HG03558 (cell line): ENCODE measurements around the gene MEIOSIN.
"Not testable (repeated sequence)": the region's sequence is repeated elsewhere in the genome, so short reads cannot be mapped to it uniquely, and the experiment has no call there.

ENCODE experiments used
- ATAC-seq: cut with Tn5 transposase; IDR thresholded peaks from one replicate; pipeline ENCODE4 v1.9.1; 2021; ENCODE audit warnings: moderate number of reproducible peaks; ENCODE audit not compliant: unreplicated experiment; ENCODE audit errors: extremely low read depth

The MEIOSIN gene

GRCh38 chr19:45717983-45718650 lies 15.1 kb upstream of the MEIOSIN start:
- no peak for ATAC-seq

- not testable (repeated sequence) for ATAC-seq
Measured at GRCh38 chr19:45720065-45720464, 13.2 kb upstream of the MEIOSIN start.

DNA sequence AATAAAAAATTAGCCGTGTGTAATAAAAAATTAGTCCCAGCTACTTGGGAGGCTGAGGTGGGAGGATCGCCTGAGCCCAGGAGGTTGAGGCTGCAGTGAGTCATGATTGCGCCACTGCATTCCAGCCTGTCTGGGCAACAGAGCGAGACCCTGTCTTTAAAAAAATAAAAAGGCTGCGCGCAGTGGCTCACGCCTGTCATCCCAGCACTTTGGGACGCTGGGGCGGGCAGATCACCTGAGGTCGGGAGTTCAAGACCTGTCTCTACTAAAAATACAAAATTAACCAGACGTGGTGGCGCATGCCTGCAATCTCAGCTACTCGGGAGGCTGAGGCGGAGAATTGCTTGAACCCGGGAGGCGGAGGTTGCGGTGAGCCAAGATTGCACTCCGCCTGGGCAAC lies 4.6 kb upstream of the MEIOSIN start:
- not testable (repeated sequence) for ATAC-seq

- ATAC-seq: no peak
Measured at GRCh38 chr19:45729800-45730290, 3.4 kb upstream of the MEIOSIN start.

DNA sequence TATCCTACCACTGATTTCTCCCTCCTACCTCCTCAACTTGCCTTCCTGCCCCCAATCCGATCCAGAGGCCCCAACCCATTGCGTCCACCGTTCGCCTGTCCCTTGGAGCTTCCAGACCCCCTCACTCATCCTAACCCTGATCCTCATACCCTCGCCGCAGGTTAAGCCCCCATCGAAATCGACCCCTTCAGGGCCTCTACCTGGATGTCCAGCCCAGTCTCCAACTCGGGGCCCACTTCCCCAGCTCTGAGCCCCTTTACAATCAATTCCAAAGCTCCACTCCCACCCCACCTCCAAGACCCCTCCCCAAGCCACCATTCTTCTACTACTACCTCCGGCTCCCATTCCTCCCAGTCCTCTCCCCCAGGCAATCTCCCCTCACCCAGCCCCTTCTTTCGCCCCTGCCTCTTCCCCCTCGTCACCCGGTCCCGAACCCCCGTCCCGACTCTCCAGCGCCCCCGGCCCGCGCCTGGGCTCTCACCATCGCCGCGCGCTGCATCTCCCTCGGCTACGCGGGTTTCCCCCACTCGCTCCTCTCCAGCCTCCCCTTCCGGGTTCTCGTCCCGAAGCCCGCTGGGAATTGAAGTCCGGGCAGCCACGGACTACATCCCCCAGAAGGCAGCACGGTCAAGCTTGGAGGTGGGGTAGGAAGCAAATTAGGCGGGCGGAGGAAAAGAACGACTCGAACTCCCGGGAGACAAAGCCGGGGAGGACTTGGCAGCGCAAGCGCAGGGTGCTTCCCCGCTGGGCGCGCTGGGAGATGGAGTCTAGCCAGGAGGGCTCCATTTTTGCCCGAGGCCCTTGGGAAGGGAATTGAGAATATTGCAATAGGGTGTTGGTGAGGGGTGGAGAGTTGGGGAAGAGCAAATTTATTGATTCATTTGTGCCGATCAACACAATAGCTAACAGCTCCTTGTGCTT lies 2.6 kb upstream of the MEIOSIN start, which contains the start of gene FBXO46:
FBXO46 (minus strand) TSS at position 529 of the 921 bp plus-strand sequence. CDS start 17,401 bp downstream, outside the sequence.
- ATAC-seq: peak; percentile 76

GRCh38 chr19:45739498-45740439 lies 6.5 kb downstream of the MEIOSIN start:
- no peak for ATAC-seq

DNA sequence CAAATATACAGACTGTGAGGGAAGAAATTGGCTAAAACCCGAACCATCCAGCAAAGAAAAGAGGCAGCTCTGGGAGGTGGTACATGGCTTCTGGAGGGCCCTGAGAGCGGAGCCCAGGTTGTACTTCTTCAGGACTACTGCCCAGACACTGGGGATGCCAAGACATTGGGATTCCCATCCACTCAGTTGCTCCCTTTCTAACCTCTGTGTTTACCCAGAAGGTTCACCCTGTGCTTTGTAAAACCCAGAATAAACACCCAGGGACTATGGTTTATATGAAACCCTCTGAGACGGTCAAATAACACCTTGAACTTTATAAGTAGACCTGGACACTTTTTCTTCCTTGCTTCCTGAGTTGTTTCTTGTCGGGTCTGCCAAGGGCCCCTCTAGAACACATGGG lies 9.7 kb downstream of the MEIOSIN start:
- ATAC-seq: no peak

DNA sequence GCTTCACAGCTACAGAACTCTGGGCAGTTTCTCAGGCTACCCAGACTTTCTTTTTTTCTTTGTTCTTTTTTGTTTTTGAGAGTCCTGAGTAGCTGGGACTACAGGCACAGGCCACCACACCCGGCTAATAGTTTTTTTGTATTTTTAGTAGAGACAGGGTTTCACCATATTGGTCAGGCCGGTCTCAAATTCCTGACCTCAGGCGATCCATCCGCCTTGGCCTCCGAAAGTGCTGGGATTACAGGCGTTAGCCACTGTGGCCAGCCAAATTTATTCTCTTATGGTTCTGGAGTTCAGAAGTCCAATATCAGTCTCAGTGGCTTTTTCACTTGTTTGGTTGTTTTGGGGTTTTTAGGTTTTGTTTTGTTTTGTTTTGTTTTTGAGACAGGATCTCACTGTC lies 12.4 kb downstream of the MEIOSIN start:
- ATAC-seq: no peak

GRCh38 chr19:45746866-45747265 lies 13.6 kb downstream of the MEIOSIN start:
- no peak for ATAC-seq

DNA sequence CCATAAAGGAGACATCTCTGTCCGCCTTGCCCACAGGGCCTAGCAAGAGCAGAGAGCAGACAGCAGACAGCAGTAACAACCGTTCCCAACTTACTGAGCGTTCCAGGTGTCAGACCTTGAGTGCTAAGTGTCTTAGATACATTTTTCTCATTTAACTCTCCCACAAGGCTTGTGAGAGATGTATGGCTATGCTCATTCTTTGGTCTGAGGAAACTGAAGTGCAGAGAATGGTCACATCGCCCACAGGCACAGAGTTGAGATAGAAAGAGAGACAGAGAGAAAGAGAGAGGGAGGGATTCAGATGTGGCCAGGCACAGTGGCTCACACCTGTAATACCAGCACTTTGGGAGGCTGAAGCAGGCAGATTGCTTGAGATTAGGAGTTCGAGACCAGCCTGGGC lies 14.3 kb downstream of the MEIOSIN start:
- ATAC-seq: no peak

DNA sequence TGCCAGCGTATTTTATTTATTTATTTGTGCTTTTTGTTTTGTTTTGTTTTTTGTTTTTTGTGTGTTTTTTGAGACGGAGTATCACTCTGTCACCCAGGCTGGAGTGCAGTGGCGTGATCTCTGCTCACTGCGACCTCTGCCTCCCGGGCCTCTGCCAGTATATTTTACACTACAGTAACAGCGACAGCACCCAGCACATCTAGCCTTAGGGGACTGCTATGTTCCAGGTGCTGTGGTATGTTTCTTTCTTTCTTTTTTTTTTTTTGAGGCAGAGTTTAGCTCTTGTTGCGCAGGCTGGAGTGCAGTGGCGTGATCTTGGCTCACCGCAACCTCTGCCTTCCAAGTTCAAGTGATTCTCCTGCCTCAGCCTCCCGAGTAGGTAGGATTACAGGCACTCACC lies 18.2 kb downstream of the MEIOSIN start:
- ATAC-seq: not testable (repeated sequence)

- no peak for ATAC-seq
Measured at GRCh38 chr19:45752639-45753038, 19.4 kb downstream of the MEIOSIN start.

GRCh38 chr19:45753548-45753947 lies 20.3 kb downstream of the MEIOSIN start:
- no peak for ATAC-seq

DNA sequence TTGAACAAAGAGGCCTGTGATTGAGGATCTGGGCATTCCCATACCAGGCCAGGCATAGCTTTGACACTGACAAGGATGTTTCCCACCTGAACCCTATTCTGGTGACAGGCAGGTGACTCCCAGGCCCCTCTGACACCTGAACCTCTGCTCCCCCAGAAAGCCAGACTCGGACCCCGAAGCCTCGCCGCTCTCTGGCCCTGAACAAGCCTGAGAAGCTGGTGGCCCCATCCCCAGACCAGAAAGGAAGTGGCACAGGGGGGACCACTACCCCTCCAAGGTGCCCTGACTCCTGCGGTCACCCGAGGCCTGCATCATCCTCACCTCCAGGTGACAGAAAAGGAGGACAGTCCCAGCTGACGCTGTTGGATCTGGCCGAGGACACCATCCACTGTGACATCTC lies 21.1 kb downstream of the MEIOSIN start:
- no peak for ATAC-seq

DNA sequence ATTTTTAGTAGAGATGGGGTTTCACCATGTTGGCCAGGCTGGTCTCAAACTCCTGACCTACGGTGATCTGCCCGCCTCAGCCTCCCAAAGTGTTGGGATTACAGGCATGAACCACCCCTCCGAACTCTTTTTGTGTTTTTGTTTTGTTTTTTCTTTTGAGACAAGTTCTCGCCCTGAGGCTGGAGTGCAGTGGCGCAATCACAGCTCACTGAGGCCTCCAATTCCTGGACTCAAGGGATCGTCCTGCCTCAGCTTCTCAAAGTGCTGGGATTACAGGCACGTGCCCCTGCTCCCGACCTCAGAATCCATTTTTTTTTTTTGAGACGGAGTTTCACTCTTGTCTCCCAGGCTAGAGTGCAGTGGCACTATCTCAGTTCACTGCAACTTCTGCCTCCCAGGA lies 24.5 kb downstream of the MEIOSIN start:
- ATAC-seq: no peak

DNA sequence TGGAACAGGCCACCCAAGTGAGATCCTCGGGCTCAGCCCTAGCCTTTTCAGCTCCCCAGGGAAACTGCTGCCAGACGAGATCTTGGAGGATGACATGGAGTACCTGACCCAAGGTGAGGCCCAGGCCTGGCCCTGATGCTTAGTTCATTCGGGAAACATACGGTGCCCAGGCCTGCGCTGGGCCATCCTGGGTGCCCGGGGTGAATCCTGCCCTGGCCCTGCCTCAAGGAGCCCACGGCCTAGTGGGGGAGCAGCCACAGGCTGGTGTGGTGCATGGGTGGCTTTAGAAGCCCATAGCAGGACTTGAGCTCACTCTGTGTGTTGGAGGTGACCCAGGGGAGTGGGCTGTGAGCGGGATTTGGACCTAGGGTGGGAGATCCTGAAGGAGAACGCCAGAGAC lies 25.7 kb downstream of the MEIOSIN start:
- ATAC-seq: no peak

DNA sequence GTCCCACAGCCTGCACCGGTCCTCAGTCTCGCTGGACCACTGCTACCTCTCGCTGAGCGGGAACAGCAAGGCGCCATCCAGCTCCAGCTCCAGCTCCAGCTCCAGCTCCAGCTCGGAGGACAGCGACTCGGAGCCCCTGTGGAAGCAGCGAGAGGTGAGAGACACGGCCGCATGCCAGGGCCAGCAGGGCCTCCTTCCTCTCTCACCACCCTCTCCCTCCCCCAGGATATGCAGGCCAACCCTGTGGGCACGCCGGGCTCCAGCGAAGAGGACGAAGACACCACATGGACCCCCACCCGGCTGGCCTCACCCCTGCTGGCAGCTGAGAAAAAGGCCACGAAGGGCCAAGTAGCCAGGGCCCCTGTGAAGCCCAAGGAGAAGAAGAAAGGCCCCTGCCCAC lies 28.5 kb downstream of the MEIOSIN start:
- ATAC-seq: no peak

GRCh38 chr19:45762870-45763631 lies 29.8 kb downstream of the MEIOSIN start:
- no peak for ATAC-seq

DNA sequence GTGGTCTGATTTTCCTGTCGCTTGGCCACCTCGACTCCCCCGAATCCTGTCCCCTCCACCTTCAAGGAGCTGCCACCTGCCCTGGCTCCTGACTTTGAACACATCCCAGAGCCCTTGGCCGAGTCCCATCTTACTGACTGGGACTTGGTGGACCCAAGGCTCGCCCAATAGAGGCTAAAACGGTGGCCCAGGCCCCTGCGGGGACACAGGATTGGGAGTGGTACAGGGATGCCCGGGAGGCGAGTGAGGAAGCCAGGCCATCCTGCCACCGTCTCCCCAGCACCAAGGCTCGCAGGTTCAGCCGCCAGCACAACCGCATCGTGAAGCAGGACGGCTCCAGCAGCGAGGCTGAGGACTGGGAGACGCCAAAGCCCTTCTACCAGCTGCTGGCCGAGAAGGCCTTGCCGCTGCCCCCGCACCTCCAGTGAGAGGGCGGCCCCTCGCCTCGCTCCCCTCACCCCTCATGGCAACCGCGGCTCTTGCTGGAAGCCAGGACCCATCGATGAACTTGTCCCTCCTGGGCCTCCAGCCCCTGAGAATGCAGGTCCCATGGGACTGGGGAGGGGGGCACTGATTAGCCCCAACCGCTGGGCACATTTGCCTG lies 30.6 kb downstream of the MEIOSIN start:
- ATAC-seq: no peak
